HG02884 (cell line): ENCODE data around the gene SIRT7.

ENCODE experiments used
- ATAC-seq: cut with Tn5 transposase; IDR thresholded peaks from one replicate; pipeline ENCODE4 v1.9.1; 2021; ENCODE audit warnings: mild to moderate bottlenecking, moderate library complexity; ENCODE audit not compliant: unreplicated experiment

Gene SIRT7

GRCh38 chr17:81906476-81907218 lies 11.3 kb downstream of the SIRT7 start:
- ATAC-seq, result no peak

- ATAC-seq, result no peak
These were observed 12.0 kb downstream of the SIRT7 start for GRCh38 chr17:81905993-81906392.

- no peak for ATAC-seq
These were observed 12.5 kb downstream of the SIRT7 start for GRCh38 chr17:81905424-81905875.

- no peak for ATAC-seq
These were observed 13.2 kb downstream of the SIRT7 start for GRCh38 chr17:81904600-81905423.

GRCh38 chr17:81903896-81904599 lies 13.9 kb downstream of the SIRT7 start:
- no peak for ATAC-seq

- ATAC-seq, result no peak
These were observed 14.6 kb downstream of the SIRT7 start for GRCh38 chr17:81903415-81903831.

GRCh38 chr17:81902653-81903414 lies 15.1 kb downstream of the SIRT7 start:
- ATAC-seq, result no peak

GRCh38 chr17:81902023-81902652 lies 15.8 kb downstream of the SIRT7 start, which contains the start of gene NPB:
Gene NPB, plus strand, starts transcription at chr17:81902238. Its CDS starts 40 bp downstream, at chr17:81902278.
- no peak for ATAC-seq

- ATAC-seq, result no peak
These were observed 16.6 kb downstream of the SIRT7 start for GRCh38 chr17:81901167-81902022.

GRCh38 chr17:81900181-81900820 lies 17.7 kb downstream of the SIRT7 start:
- ATAC-seq, result no peak

GRCh38 chr17:81899514-81900166 lies 18.3 kb downstream of the SIRT7 start:
- ATAC-seq, result no peak

GRCh38 chr17:81898885-81899284 lies 19.1 kb downstream of the SIRT7 start:
- ATAC-seq, result no peak

- no peak for ATAC-seq
These were observed 19.7 kb downstream of the SIRT7 start for GRCh38 chr17:81898029-81898866.

GRCh38 chr17:81895400-81895799 lies 22.6 kb downstream of the SIRT7 start:
- ATAC-seq, result no peak

- peak; percentile 23 for ATAC-seq
These were observed 26.7 kb downstream of the SIRT7 start for GRCh38 chr17:81891303-81891552.

- ATAC-seq, result no peak
These were observed 27.3 kb downstream of the SIRT7 start for GRCh38 chr17:81890447-81891302.

- ATAC-seq, result no peak
These were observed 28.4 kb downstream of the SIRT7 start for GRCh38 chr17:81889602-81890001.
